Uterus (tissue), 4 donors: Measurements from ENCODE around the gene CCDC136. TPM values are rescaled to one million over a fixed set of nuclear protein-coding genes. Genes with fewer than 3 reads are reported as not detected.

Source experiments
- DNase-seq, 2 donors: peaks; one replicate each; pipeline ENCODE4 v3.0.0-alpha.2; 2019 to 2020
- H3K27ac ChIP-seq, 2 donors: fragments of 200-600 bp; sonication (generic); 1 replicate in 1 of 2; 2 replicates in 1 of 2; pipeline ENCODE4 v1.5.1; 2016 to 2018
- H3K27me3 ChIP-seq, 2 donors: fragments of 200-600 bp; sonication (generic); one replicate each; pipeline ENCODE4 v1.5.1; 2018 to 2019; ENCODE audit warnings: control low read depth in 1 of 2
- H3K36me3 ChIP-seq, 2 donors: fragments of 200-600 bp; sonication (generic); one replicate each; pipeline ENCODE4 v1.5.1; 2019; ENCODE audit warnings: control low read depth in 1 of 2
- H3K4me1 ChIP-seq, 2 donors: fragments of 200-600 bp; sonication (generic); one replicate each; pipeline ENCODE4 v1.5.1; 2018 to 2019; ENCODE audit warnings: control low read depth in 1 of 2
- H3K4me3 ChIP-seq, 2 donors: fragments of 200-600 bp; sonication (generic); 1 replicate in 1 of 2; 2 replicates in 1 of 2; pipeline ENCODE4 v1.5.1; 2018 to 2019; ENCODE audit warnings: mild to moderate bottlenecking in 1 of 2
- H3K9me3 ChIP-seq, 2 donors: fragments of 200-600 bp; sonication (generic); one replicate each; pipeline ENCODE4 v1.5.1; 2019; ENCODE audit warnings: control low read depth in 1 of 2
- POLR2A ChIP-seq, 2 donors: fragments of 450-650 bp; IDR thresholded peaks; one replicate each; pipeline ENCODE4 v1.6.1; 2016; ENCODE audit warnings: antibody characterized with exemption in 2 of 2, mild to moderate bottlenecking in 1 of 2, moderate library complexity in 1 of 2
- intact Hi-C: fragments of 100-400 bp; cut with DNase I; formaldehyde crosslinking; loops from one replicate; pipeline ENCODE4 v1.15.1; 2023; ENCODE audit warnings: low total_unique reads
- total RNA-seq, 4 donors: library from RNA; depleted of rRNA in 3 of 4; stranded (reverse); fragments of >200 nt in 3 of 4; gene quantifications; one replicate each; pipeline versions ENCODE4 v1.1.0 to v1.2.4, GENCODE V29; 2014 to 2023
- TF ChIP-seq, protein P1 (sequence below), 4 experiments: fragments of 200-600 bp in 2 of 4; fragments of 450-650 bp in 2 of 4; sonication (generic) in 2 of 4; IDR thresholded peaks; one replicate each; pipeline ENCODE4 v1.5.1; 2016 to 2019; ENCODE audit warnings: antibody characterized with exemption in 4 of 4, mild to moderate bottlenecking in 2 of 4, moderate library complexity in 1 of 4
- donor health status: DM: yes; HTN: yes; CAD: no.

CCDC136 gene
- total RNA-seq, 4 donors from 2014 or later: 11.5 to 26.4 (median 14.8) TPM

DNA sequence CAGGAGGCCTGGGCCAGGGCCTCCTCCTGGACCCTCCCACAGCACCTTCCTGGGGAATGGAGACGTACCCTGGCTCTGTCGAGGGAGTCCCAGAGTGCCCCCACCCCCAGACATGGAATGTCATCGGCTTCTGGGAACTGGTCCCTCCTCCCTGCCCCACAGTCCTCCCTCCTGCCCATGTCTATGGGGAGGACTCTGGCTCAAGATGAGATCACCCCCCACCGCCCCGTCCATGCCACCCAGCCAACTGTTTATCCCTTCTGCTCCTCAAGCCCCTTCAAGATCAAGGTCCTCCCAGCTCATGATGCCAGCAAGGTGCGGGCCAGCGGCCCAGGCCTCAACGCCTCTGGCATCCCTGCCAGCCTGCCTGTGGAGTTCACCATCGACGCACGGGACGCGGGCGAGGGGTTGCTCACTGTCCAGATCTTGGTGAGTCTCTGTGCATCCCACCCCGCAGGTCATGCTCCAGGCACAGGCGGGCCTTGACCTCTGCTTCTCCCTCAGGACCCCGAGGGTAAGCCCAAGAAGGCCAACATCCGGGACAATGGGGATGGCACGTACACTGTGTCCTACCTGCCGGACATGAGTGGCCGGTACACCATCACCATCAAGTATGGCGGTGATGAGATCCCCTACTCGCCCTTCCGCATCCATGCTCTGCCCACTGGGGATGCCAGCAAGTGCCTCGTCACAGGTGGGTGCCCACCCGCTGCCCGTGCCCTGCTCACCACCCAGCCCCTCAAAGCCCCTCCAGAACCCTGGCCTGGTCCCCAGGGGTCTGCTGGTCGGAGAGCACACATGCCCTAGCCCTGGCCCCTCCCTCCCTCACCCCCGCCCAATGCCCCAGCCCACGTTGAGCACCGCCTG, 56.8 kb downstream of the CCDC136 start:
- DNase-seq: no peak
- H3K27ac ChIP-seq: no peak overlapping the region
- no peaks in the 10 kb centered on the region for H3K36me3 ChIP-seq
- TF ChIP-seq, protein P1, sequence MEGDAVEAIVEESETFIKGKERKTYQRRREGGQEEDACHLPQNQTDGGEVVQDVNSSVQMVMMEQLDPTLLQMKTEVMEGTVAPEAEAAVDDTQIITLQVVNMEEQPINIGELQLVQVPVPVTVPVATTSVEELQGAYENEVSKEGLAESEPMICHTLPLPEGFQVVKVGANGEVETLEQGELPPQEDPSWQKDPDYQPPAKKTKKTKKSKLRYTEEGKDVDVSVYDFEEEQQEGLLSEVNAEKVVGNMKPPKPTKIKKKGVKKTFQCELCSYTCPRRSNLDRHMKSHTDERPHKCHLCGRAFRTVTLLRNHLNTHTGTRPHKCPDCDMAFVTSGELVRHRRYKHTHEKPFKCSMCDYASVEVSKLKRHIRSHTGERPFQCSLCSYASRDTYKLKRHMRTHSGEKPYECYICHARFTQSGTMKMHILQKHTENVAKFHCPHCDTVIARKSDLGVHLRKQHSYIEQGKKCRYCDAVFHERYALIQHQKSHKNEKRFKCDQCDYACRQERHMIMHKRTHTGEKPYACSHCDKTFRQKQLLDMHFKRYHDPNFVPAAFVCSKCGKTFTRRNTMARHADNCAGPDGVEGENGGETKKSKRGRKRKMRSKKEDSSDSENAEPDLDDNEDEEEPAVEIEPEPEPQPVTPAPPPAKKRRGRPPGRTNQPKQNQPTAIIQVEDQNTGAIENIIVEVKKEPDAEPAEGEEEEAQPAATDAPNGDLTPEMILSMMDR (IDR thresholded peaks at IDR 0.05): no peak
- no peak for TF ChIP-seq POLR2A (IDR thresholded peaks at IDR 0.05)
- H3K9me3 ChIP-seq: no peaks in the 10 kb centered on the region
- no peaks in the 10 kb centered on the region for H3K4me1 ChIP-seq
- intact Hi-C loops: no loop called here
- H3K27me3 ChIP-seq: no peaks in the 10 kb centered on the region
- no peak overlapping the region for H3K4me3 ChIP-seq

DNA sequence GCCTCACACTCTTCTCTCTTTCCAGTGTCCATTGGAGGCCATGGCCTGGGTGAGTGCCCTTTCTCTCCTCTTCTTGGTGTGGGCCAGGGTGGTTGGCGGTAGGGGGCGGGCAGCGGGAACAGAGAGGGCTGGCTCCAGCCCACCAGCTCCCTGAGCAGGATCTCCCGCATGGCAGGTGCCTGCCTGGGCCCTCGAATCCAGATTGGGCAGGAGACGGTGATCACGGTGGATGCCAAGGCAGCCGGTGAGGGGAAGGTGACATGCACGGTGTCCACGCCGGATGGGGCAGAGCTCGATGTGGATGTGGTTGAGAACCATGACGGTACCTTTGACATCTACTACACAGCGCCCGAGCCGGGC, 57.4 kb downstream of the CCDC136 start:
- Histone ChIP-seq H3K9me3 (no peaks in the 10 kb centered on the region), H3K36me3 (no peaks in the 10 kb centered on the region), H3K4me3 (no peak overlapping the region), H3K27me3 (no peaks in the 10 kb centered on the region), H3K4me1 (no peaks in the 10 kb centered on the region), H3K27ac (no peak overlapping the region)
- no peak for DNase-seq
- TF ChIP-seq, protein P1 (IDR thresholded peaks at IDR 0.05): no peak
- TF ChIP-seq POLR2A (IDR thresholded peaks at IDR 0.05): no peak
- intact Hi-C loops: no loop called here

GRCh38 chr7:128849804-128850490, 58.2 kb downstream of the CCDC136 start:
- H3K4me3 ChIP-seq: no peak overlapping the region
- no peaks in the 10 kb centered on the region for H3K27me3 ChIP-seq
- H3K27ac ChIP-seq: no peak overlapping the region
- intact Hi-C loops: no loop called here
- H3K36me3 ChIP-seq: no peaks in the 10 kb centered on the region
- no peaks in the 10 kb centered on the region for H3K9me3 ChIP-seq
- TF ChIP-seq, protein P1 (IDR thresholded peaks at IDR 0.05): no peak
- TF ChIP-seq POLR2A (IDR thresholded peaks at IDR 0.05): no peak
- no peak for DNase-seq
- H3K4me1 ChIP-seq: no peaks in the 10 kb centered on the region

- TF ChIP-seq POLR2A (IDR thresholded peaks at IDR 0.05): no peak
- TF ChIP-seq, protein P1 (IDR thresholded peaks at IDR 0.05): no peak
- no peak for DNase-seq
- Histone ChIP-seq H3K9me3 (no peaks in the 10 kb centered on the region), H3K36me3 (no peaks in the 10 kb centered on the region), H3K27ac (no peak overlapping the region), H3K4me1 (peaks cover 0 to 3% of the 10 kb centered on the region in 2 donors), H3K27me3 (no peaks in the 10 kb centered on the region), H3K4me3 (no peak overlapping the region)
- intact Hi-C loops: no loop called here
Observed at GRCh38 chr7:128852537-128853254, 60.9 kb downstream of the CCDC136 start.
